Neural cell (in vitro differentiated cells): ENCODE measurements around the gene KLHDC7B. TPM values are rescaled to one million over a fixed set of nuclear protein-coding genes. Genes with fewer than 3 reads are reported as not detected.

Experiments used
- H2AFZ ChIP-seq: fragments of 200-600, 300-800 bp; sonication (generic), shearing (Covaris generic); 2 replicates; pipeline ENCODE4 v1.6.0; 2014; ENCODE audit warnings: low read depth, mild to moderate bottlenecking, antibody characterized with exemption, low read length, moderate library complexity
- H3F3A ChIP-seq: fragments of 200-600 bp; shearing (Covaris generic); 2 replicates; pipeline ENCODE4 v1.6.1; 2016; ENCODE audit warnings: mild to moderate bottlenecking, moderate library complexity, mixed read lengths, antibody characterized with exemption, low read length; ENCODE audit not compliant: insufficient read depth, poor library complexity, severe bottlenecking
- H3K27ac ChIP-seq: fragments of 200-600, 300-800 bp; sonication (generic), shearing (Covaris generic); 2 replicates; pipeline ENCODE4 v1.5.1; 2014; ENCODE audit warnings: mild to moderate bottlenecking, low read length, moderate library complexity
- H3K27me3 ChIP-seq: fragments of 300-800, 200-600 bp; sonication (generic), shearing (Covaris generic); 2 replicates; pipeline ENCODE4 v1.6.0; 2014; ENCODE audit warnings: mild to moderate bottlenecking, low read depth, low read length, moderate library complexity; ENCODE audit not compliant: insufficient read depth
- H3K36me3 ChIP-seq: fragments of 300-800, 200-600 bp; sonication (generic), shearing (Covaris generic); 2 replicates; pipeline ENCODE4 v1.5.1; 2014; ENCODE audit warnings: mild to moderate bottlenecking, antibody characterized with exemption, low read length, moderate library complexity; ENCODE audit not compliant: insufficient read depth
- H3K4me2 ChIP-seq: fragments of 300-800, 200-600 bp; sonication (generic), shearing (Covaris generic); 2 replicates; pipeline ENCODE4 v1.6.0; 2014; ENCODE audit warnings: mild to moderate bottlenecking, low read length
- H3K4me3 ChIP-seq: fragments of 300-800, 200-600 bp; sonication (generic), shearing (Covaris generic); 2 replicates; pipeline ENCODE4 v1.5.1; 2014; ENCODE audit warnings: mild to moderate bottlenecking, low read length, moderate library complexity
- H3K79me2 ChIP-seq: fragments of 200-600 bp; shearing (Covaris generic); replicated peaks from 2 replicates; pipeline ENCODE4 v1.6.0; 2014; ENCODE audit warnings: mild to moderate bottlenecking, low read length, moderate library complexity; ENCODE audit not compliant: insufficient read depth
- H3K9ac ChIP-seq: fragments of 300-800, 200-600 bp; sonication (generic), shearing (Covaris generic); 2 replicates; pipeline ENCODE4 v1.6.1; 2016; ENCODE audit warnings: mild to moderate bottlenecking, low read length, mixed read lengths
- H3K9me2 ChIP-seq: fragments of 200-600 bp; shearing (Covaris generic); 2 replicates; pipeline ENCODE4 v1.6.1; 2016; ENCODE audit warnings: mild to moderate bottlenecking, low read length, mixed read lengths; ENCODE audit not compliant: insufficient read depth
- H3K9me3 ChIP-seq: fragments of 200-600, 300-800 bp; sonication (generic), shearing (Covaris generic); 2 replicates; pipeline ENCODE4 v1.6.1; 2016; ENCODE audit warnings: mild to moderate bottlenecking, mixed run types, low read length, moderate library complexity, mixed read lengths
- H4K20me1 ChIP-seq: fragments of 200-600 bp; shearing (Covaris generic); 2 replicates; pipeline ENCODE4 v1.6.1; 2016; ENCODE audit warnings: mild to moderate bottlenecking, mixed run types; ENCODE audit not compliant: insufficient read depth
- EP300 ChIP-seq: fragments of 450-650 bp; conservative IDR thresholded peaks from 2 replicates; pipeline ENCODE4 v1.6.1; 2014; ENCODE audit warnings: antibody characterized with exemption, mild to moderate bottlenecking, moderate library complexity; ENCODE audit not compliant: poor library complexity, severe bottlenecking
- EZH2 ChIP-seq: fragments of 200-600, 300-800 bp; shearing (Covaris generic), sonication (generic); IDR thresholded peaks from 2 replicates; pipeline ENCODE4 v1.6.1; 2014; ENCODE audit warnings: antibody characterized with exemption, low read length, borderline replicate concordance, mild to moderate bottlenecking; ENCODE audit not compliant: insufficient read depth, poor library complexity, severe bottlenecking
- MXI1 ChIP-seq: fragments of 450-650 bp; conservative IDR thresholded peaks from 2 replicates; pipeline ENCODE4 v1.6.1; 2014; ENCODE audit warnings: antibody characterized with exemption, mild to moderate bottlenecking; ENCODE audit not compliant: poor library complexity, severe bottlenecking
- POLR2AphosphoS5 ChIP-seq: IDR thresholded peaks from 2 replicates; pipeline ENCODE4 v1.6.1; 2012
- RAD21 ChIP-seq: fragments of 450-650 bp; conservative IDR thresholded peaks from 2 replicates; pipeline ENCODE4 v1.6.1; 2014; ENCODE audit warnings: antibody characterized with exemption, mild to moderate bottlenecking, moderate library complexity
- SMC3 ChIP-seq: fragments of 450-650 bp; conservative IDR thresholded peaks from 2 replicates; pipeline ENCODE4 v1.6.1; 2014; ENCODE audit warnings: antibody characterized with exemption, mild to moderate bottlenecking, moderate library complexity; ENCODE audit not compliant: poor library complexity
- TAF1 ChIP-seq: IDR thresholded peaks from 2 replicates; pipeline ENCODE4 v1.6.1; 2012; ENCODE audit warnings: low read depth
- polyA plus RNA-seq: library from polyadenylated mRNA; depleted of rRNA; stranded (reverse); fragments of >200 nt; gene quantifications from 2 replicates; pipeline ENCODE4 v1.2.3, GENCODE V29; 2014
- TF ChIP-seq, protein P1 (sequence below): fragments of 450-650 bp; IDR thresholded peaks from 2 replicates; pipeline ENCODE4 v1.5.1; 2014; ENCODE audit warnings: antibody characterized with exemption, mild to moderate bottlenecking, moderate library complexity; ENCODE audit not compliant: poor library complexity, severe bottlenecking
- TF ChIP-seq, protein P2 (sequence below): IDR thresholded peaks from 2 replicates; pipeline ENCODE4 v1.6.1; 2012; ENCODE audit warnings: borderline replicate concordance

KLHDC7B gene
- polyA plus RNA-seq, 1 donor from 2014 or later, result not detected

- no peak overlapping the region for H3K27ac ChIP-seq
- no peak overlapping the region for H2AFZ ChIP-seq
- H3K4me2 ChIP-seq, result no peak overlapping the region
- peaks cover 13% of the 10 kb centered on the region for H3K27me3 ChIP-seq
- H3K4me3 ChIP-seq, result no peak overlapping the region
- H4K20me1 ChIP-seq, result no peaks in the 10 kb centered on the region
- H3K9me2 ChIP-seq, result no peaks in the 10 kb centered on the region
- H3K36me3 ChIP-seq, result no peaks in the 10 kb centered on the region
- TF ChIP-seq, protein P1, sequence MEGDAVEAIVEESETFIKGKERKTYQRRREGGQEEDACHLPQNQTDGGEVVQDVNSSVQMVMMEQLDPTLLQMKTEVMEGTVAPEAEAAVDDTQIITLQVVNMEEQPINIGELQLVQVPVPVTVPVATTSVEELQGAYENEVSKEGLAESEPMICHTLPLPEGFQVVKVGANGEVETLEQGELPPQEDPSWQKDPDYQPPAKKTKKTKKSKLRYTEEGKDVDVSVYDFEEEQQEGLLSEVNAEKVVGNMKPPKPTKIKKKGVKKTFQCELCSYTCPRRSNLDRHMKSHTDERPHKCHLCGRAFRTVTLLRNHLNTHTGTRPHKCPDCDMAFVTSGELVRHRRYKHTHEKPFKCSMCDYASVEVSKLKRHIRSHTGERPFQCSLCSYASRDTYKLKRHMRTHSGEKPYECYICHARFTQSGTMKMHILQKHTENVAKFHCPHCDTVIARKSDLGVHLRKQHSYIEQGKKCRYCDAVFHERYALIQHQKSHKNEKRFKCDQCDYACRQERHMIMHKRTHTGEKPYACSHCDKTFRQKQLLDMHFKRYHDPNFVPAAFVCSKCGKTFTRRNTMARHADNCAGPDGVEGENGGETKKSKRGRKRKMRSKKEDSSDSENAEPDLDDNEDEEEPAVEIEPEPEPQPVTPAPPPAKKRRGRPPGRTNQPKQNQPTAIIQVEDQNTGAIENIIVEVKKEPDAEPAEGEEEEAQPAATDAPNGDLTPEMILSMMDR, result no peak
- no peak overlapping the region for H3K9ac ChIP-seq
- H3F3A ChIP-seq, result no peaks in the 10 kb centered on the region
- H3K9me3 ChIP-seq, result no peaks in the 10 kb centered on the region
- no peaks in the 10 kb centered on the region for H3K79me2 ChIP-seq
Measured at GRCh38 chr22:50542416-50542927, 3.2 kb upstream of the KLHDC7B start.

DNA sequence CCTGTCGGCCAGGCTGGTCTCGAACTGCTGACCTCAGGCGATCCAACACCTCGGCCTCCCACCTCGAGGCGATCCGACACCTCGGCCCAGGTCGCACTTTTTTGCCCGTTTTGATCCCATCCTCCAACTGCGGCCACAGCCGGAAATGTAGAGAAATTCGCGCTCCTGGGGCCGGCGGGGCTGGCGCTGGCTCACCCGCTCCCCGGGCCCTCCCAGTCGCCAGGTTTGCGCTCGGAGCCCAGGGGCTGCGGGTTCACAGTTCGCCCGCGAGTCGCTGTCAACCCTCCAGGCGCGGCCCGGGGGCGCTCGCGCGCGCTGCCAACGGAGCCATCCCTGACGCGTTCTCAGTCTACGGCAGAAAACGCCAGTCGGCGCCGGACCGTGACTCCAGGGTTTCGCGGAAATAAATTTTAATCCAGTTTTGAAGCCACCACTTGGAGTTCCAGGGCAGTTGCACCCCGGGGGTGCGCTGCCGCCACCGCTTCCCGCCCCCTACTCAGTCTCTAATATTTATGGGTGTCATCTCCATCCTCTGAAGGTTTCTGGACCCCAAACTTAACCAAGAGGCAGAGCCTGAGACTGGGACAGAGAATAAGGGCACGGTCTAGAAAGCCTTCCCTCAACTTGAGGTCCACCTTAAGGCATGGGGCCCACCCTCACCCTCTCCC, 1.5 kb upstream of the KLHDC7B start:
- peak overlapping the region; percentile 33 for H3K4me3 ChIP-seq
- H3F3A ChIP-seq, result no peaks in the 10 kb centered on the region
- H3K9me2 ChIP-seq, result no peaks in the 10 kb centered on the region
- H2AFZ ChIP-seq, result no peak overlapping the region
- H3K9me3 ChIP-seq, result no peaks in the 10 kb centered on the region
- no peak overlapping the region for H3K4me2 ChIP-seq
- H3K9ac ChIP-seq, result no peak overlapping the region
- H3K36me3 ChIP-seq, result no peaks in the 10 kb centered on the region
- no peak overlapping the region for H3K27ac ChIP-seq
- H3K27me3 ChIP-seq, result peaks cover 13% of the 10 kb centered on the region
- H4K20me1 ChIP-seq, result no peaks in the 10 kb centered on the region
- no peaks in the 10 kb centered on the region for H3K79me2 ChIP-seq
- TF ChIP-seq MXI1, result no peak
- peak; percentile 10 for TF ChIP-seq RAD21
- TF ChIP-seq EZH2, result no peak
- TF ChIP-seq, protein P2, sequence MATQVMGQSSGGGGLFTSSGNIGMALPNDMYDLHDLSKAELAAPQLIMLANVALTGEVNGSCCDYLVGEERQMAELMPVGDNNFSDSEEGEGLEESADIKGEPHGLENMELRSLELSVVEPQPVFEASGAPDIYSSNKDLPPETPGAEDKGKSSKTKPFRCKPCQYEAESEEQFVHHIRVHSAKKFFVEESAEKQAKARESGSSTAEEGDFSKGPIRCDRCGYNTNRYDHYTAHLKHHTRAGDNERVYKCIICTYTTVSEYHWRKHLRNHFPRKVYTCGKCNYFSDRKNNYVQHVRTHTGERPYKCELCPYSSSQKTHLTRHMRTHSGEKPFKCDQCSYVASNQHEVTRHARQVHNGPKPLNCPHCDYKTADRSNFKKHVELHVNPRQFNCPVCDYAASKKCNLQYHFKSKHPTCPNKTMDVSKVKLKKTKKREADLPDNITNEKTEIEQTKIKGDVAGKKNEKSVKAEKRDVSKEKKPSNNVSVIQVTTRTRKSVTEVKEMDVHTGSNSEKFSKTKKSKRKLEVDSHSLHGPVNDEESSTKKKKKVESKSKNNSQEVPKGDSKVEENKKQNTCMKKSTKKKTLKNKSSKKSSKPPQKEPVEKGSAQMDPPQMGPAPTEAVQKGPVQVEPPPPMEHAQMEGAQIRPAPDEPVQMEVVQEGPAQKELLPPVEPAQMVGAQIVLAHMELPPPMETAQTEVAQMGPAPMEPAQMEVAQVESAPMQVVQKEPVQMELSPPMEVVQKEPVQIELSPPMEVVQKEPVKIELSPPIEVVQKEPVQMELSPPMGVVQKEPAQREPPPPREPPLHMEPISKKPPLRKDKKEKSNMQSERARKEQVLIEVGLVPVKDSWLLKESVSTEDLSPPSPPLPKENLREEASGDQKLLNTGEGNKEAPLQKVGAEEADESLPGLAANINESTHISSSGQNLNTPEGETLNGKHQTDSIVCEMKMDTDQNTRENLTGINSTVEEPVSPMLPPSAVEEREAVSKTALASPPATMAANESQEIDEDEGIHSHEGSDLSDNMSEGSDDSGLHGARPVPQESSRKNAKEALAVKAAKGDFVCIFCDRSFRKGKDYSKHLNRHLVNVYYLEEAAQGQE, result no peak
- TF ChIP-seq POLR2AphosphoS5, result no peak
- TF ChIP-seq TAF1, result no peak
- TF ChIP-seq EP300, result no peak
- TF ChIP-seq, protein P1, result peak; percentile 61
- no peak for TF ChIP-seq SMC3
